Measurements from ENCODE around the gene ENTPD5.

Gene ENTPD5

GRCh38 chr14:73988065-73988464, 31.0 kb downstream of the ENTPD5 start:
- no peak for TF ChIP-seq CTCF (IDR thresholded peaks at IDR 0.05; ENCODE audit: low read depth, low read length)
- DNase-seq (ENCODE audit: extremely low read depth, low read depth), result no peak

GRCh38 chr14:73977896-73978295, 41.2 kb downstream of the ENTPD5 start:
- TF ChIP-seq CTCF (IDR thresholded peaks at IDR 0.05; ENCODE audit: low read depth, low read length), result no peak
- DNase-seq (ENCODE audit: extremely low read depth, low read depth), result no peak

- no peak for TF ChIP-seq CTCF (IDR thresholded peaks at IDR 0.05; ENCODE audit: low read depth, low read length)
- no peak for DNase-seq (ENCODE audit: extremely low read depth, low read depth)
Measured at GRCh38 chr14:73976125-73976524, 43.0 kb downstream of the ENTPD5 start.

- no peak for TF ChIP-seq CTCF (IDR thresholded peaks at IDR 0.05; ENCODE audit: low read depth, low read length)
- no peak for DNase-seq (ENCODE audit: extremely low read depth, low read depth)
Measured at GRCh38 chr14:73973497-73973896, 45.6 kb downstream of the ENTPD5 start.

GRCh38 chr14:73968885-73969284, 50.2 kb downstream of the ENTPD5 start:
- TF ChIP-seq CTCF (IDR thresholded peaks at IDR 0.05; ENCODE audit: low read depth, low read length), result no peak
- DNase-seq (ENCODE audit: extremely low read depth, low read depth), result no peak

GRCh38 chr14:73965216-73965615, 53.9 kb downstream of the ENTPD5 start:
- no peak for DNase-seq (ENCODE audit: extremely low read depth, low read depth)
- no peak for TF ChIP-seq CTCF (IDR thresholded peaks at IDR 0.05; ENCODE audit: low read depth, low read length)

- no peak for TF ChIP-seq CTCF (IDR thresholded peaks at IDR 0.05; ENCODE audit: low read depth, low read length)
- DNase-seq (ENCODE audit: extremely low read depth, low read depth), result no peak
Measured at GRCh38 chr14:73961192-73961591, 57.9 kb downstream of the ENTPD5 start.
